ENCODE data around the gene PCLO.

PCLO gene

DNA sequence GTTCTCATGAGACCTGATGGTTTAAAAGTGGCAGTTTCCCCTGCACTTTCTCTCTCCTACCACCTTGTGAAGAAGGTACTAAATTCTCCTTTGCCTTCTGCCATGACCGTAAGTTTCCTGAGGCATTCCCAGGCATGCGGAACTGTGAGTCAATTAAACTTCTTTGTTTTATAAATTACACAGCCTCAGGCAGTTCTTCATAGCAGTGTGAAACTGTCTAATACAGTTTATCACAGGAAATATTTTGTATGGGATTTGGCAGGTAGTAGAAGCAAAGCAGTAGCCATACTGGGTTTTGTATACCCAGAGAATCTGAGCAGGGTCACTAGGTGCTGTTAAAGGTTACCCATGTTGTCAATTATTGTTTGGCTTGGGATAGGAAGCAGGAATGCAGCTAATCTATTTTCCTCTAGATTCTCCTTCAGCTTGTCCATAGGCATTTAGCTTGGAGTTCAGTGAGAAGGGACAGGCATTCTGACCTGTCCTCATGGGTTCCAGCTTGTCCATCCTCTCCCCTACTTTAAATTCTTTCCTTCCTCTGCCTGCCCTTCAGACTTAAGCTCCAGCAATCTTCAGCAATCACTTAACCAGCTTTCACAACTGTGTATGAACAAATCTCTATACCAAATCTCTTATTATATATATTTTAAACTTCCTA is 186.7 kb downstream of the PCLO start:
- DNase-seq (ENCODE audit: low read depth) = no peak
- TF ChIP-seq, protein P1, sequence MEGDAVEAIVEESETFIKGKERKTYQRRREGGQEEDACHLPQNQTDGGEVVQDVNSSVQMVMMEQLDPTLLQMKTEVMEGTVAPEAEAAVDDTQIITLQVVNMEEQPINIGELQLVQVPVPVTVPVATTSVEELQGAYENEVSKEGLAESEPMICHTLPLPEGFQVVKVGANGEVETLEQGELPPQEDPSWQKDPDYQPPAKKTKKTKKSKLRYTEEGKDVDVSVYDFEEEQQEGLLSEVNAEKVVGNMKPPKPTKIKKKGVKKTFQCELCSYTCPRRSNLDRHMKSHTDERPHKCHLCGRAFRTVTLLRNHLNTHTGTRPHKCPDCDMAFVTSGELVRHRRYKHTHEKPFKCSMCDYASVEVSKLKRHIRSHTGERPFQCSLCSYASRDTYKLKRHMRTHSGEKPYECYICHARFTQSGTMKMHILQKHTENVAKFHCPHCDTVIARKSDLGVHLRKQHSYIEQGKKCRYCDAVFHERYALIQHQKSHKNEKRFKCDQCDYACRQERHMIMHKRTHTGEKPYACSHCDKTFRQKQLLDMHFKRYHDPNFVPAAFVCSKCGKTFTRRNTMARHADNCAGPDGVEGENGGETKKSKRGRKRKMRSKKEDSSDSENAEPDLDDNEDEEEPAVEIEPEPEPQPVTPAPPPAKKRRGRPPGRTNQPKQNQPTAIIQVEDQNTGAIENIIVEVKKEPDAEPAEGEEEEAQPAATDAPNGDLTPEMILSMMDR (IDR thresholded peaks at IDR 0.05; ENCODE audit: control insufficient read depth, extremely low read depth, insufficient read depth) = no peak
- H3K4me3 ChIP-seq (ENCODE audit: low read depth, low read length) = no peak overlapping the region

DNA sequence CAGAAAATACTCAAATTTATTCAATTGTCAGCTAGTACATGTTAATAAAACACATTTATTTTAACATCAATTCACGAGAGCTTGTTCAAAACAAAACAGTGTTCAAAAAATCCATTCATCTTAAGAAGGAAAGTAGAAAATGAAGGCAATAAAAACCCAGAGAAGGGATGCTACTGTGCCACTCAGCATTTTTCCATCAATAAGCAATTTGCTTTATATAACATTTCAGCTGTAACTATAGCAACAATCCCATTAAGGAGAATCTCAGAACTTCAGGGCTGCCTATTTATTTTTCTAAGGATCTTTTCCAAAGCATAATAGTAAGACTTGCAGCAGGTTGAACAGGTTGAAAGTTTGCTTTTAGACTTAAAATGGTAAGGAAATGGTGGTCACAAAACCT is 190.5 kb downstream of the PCLO start:
- TF ChIP-seq, protein P1 (IDR thresholded peaks at IDR 0.05; ENCODE audit: control insufficient read depth, extremely low read depth, insufficient read depth) = no peak
- DNase-seq (ENCODE audit: low read depth) = no peak
- no peak overlapping the region for H3K4me3 ChIP-seq (ENCODE audit: low read depth, low read length)

DNA sequence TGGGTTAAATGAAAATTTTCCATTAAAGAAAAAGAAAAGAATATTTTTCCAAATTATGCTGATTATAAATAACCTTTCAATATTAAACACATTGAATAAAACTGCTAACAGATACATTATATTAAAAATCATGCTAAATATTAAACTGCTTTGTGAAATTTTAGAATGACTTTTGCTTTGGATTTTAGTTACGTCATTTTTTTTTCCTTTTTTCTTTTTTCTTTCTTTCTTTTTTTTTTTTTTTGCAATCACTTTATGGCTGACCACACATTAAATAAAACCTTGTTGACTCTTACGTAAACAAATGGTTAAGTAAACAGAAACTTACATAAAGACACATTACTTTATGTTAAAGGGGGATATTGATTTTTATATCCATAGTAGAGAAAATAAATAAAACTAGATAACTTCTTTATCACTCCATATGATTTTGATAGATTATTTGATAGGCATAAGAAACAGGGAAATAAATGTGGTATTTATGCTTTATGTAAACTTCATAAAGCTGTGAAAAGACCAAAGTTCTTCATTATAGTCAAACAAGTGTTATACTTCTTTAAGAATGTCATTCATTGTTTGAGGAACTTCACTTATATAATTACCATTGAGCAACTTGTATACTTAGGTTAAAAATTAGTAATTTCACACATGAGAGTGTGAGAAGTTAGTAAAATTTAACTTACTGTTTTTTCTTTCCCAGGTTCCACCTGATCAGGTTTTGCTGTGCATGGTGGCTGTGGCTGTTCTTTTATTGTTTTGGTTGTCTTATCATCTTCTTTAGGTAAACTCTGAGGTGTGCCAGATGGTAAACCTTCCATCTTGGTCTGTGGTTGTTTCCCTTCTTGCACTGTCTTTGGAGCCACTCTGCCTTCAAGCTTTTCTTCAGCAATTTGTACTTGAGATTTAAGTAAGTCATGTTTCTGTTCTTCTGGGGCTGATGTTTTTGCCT is 197.3 kb downstream of the PCLO start:
- DNase-seq (ENCODE audit: low read depth) = no peak
- H3K4me3 ChIP-seq (ENCODE audit: low read depth, low read length) = no peak overlapping the region
- TF ChIP-seq, protein P1 (IDR thresholded peaks at IDR 0.05; ENCODE audit: control insufficient read depth, extremely low read depth, insufficient read depth) = no peak

DNA sequence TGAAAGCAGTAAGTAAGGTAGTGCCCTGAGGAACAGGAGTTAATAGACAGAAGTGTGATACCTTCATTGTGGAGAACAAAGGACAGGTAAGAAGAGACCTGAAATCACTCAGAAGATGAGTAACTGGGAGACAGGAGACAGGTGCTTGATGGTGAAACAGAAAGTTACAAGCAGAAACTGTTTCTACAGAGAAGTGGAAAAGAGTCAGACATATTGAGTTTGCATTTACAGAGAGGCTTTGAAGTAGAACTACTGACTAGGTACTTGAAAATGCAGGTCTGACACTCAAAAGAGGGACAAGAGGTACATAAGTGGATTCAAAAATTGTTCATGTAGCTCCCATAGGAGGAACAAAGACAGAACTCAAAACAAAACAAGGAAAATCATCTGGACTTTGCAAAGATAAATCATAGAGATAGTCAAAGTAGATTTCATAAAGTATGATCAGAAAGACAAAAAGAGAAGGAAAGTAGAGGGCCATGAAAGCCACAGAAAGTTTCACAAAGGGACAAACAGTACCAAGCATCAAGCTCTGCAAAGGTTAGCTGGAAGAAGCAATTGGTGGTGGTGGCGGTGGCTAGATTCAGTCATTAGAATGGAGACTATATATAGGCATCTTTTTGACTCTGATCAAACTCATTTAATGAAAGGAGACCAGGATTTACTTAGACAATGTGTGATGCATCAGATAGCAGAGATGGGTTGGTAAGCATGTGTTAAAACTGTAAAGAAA is 198.4 kb downstream of the PCLO start:
- no peak for DNase-seq (ENCODE audit: low read depth)
- H3K4me3 ChIP-seq (ENCODE audit: low read depth, low read length) = no peak overlapping the region
- TF ChIP-seq, protein P1 (IDR thresholded peaks at IDR 0.05; ENCODE audit: control insufficient read depth, extremely low read depth, insufficient read depth) = no peak

DNA sequence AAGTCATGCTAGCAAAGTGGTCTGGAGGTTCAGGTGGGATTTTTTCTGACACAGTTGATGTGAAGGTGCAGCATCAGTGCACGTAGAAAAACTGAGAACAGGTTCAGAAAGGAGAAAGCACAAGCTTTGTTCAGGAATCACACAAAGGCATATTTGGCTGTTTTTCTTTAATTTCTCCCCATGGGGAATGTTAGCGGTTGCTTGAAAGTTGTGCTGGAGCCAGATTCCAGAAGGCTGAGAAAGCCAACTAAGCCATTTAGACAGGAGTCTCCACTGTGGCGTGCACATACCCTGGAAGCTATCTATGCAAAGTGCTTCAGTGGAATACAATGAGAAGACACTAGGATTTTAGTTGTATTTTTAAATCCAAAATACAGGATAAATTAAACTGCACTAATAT is 201.4 kb downstream of the PCLO start:
- no peak overlapping the region for H3K4me3 ChIP-seq (ENCODE audit: low read depth, low read length)
- TF ChIP-seq, protein P1 (IDR thresholded peaks at IDR 0.05; ENCODE audit: control insufficient read depth, extremely low read depth, insufficient read depth) = no peak
- no peak for DNase-seq (ENCODE audit: low read depth)

DNA sequence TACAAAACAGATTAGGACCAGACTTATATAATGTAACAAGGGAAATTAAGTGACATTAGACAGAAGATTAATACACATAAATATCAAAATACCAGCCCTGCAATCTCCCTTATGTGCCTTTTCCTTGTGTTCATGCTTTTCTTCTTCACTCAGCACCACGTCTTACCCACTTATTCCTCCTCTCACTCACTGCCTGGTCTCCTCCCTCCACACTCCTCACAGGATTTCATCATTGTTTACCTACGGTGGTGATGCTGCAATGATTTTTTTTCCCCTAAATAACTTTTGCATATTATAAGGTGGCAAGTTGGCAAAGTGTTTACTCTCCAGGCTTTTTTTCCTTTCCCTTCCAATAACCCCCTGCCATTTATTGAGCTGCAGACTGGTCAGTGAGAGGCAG is 203.2 kb downstream of the PCLO start:
- DNase-seq (ENCODE audit: low read depth) = no peak
- no peak overlapping the region for H3K4me3 ChIP-seq (ENCODE audit: low read depth, low read length)
- TF ChIP-seq, protein P1 (IDR thresholded peaks at IDR 0.05; ENCODE audit: control insufficient read depth, extremely low read depth, insufficient read depth) = no peak
